ENCODE data around the gene IPO4. TPM values are rescaled to one million over a fixed set of nuclear protein-coding genes. Genes with fewer than 3 reads are reported as not detected.

IPO4 gene
- total and polyA plus RNA-seq, 2 of the 8 experiments (the other 6 are each of a cell fraction or from before 2014, with no cell fraction given), result 55.5 to 108 TPM

DNA sequence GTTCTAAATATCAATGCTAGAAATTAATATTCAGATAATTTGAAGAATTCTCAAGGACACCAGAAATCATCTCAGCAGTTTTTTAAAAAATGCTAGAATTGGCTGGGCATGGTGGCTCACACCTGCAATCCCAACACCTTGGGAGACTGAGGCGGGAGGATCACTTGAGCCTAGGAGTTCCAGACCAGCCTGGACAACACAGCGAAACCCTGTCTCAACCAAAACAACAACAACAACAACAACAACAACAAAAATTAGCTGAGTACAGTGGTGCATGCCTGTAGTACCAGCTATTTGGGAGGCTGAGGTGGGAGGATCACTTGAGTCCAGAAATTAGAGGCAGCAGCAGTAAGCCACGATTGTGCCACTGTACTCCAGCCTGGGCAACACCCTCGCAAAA lies 30.5 kb upstream of the IPO4 start:
- Histone ChIP-seq H2AK5ac (ENCODE audit: low read depth, low read length) (no peak overlapping the region), H3K36me3 (ENCODE audit: control insufficient read depth in 2 of 4, insufficient read depth in 4 of 4, low read length in 3 of 4) (peaks cover 0 to 6% (median 4%) of the 10 kb centered on the region in 4 experiments; a peak in 4 of 8 replicates), H4K20me1 (replicated peaks in 1 of 2; ENCODE audit: control insufficient read depth in 1 of 2, insufficient read depth in 2 of 2, low read length in 2 of 2) (peaks cover 0 to 1% of the 10 kb centered on the region in 2 experiments), H3K9me3 (ENCODE audit: insufficient read depth in 2 of 2, low read depth in 1 of 2, low read length in 1 of 2) (no peaks in the 10 kb centered on the region), H3K56ac (replicated peaks; ENCODE audit: insufficient read length, low read depth, low read length) (no peak overlapping the region), H3K27me3 (replicated peaks in 1 of 4; ENCODE audit: control insufficient read depth in 3 of 4, extremely low read depth in 1 of 4, insufficient read depth in 3 of 4, low read length in 3 of 4) (no peaks in the 10 kb centered on the region), H2AFZ (ENCODE audit: low read length) (no peak overlapping the region), H3K23me2 (ENCODE audit: low read depth, low read length) (peaks cover 3% of the 10 kb centered on the region), H3K4me3 (ENCODE audit: extremely low read depth in 1 of 4, insufficient read depth in 2 of 4, low read depth in 3 of 4, low read length in 4 of 4) (no peak overlapping the region), H3K27ac (ENCODE audit: low read depth, low read length) (no peak overlapping the region), H3K9ac (replicated peaks in 1 of 4; ENCODE audit: extremely low read depth in 1 of 4, low read depth in 3 of 4, low read length in 3 of 4) (no peak overlapping the region), H4K91ac (replicated peaks; ENCODE audit: insufficient read length, low read length) (no peak overlapping the region), H3K23ac (ENCODE audit: insufficient read length) (no peak overlapping the region), H3K4ac (replicated peaks; ENCODE audit: insufficient read length, low read depth, low read length) (no peak overlapping the region), H2BK20ac (ENCODE audit: low read length) (no peak overlapping the region), H4K8ac (ENCODE audit: extremely low read depth, insufficient read depth, low read length) (no peak overlapping the region), H3K14ac (ENCODE audit: insufficient read length) (no peak overlapping the region), H2BK15ac (ENCODE audit: low read length) (no peak overlapping the region), H3K79me2 (ENCODE audit: control insufficient read depth in 1 of 2, insufficient read depth in 2 of 2, low read length in 2 of 2) (peaks cover 0 to 26% of the 10 kb centered on the region in 2 experiments; a peak in 2 of 4 replicates), H4K5ac (ENCODE audit: insufficient read length, low read depth, low read length) (no peak overlapping the region), H3K79me1 (ENCODE audit: low read depth, low read length) (no peaks in the 10 kb centered on the region), H2BK120ac (replicated peaks; ENCODE audit: low read depth, low read length) (no peak overlapping the region), H3K18ac (ENCODE audit: extremely low read depth, low read length) (no peak overlapping the region), H3K4me1 (replicated peaks in 1 of 4; ENCODE audit: control insufficient read depth in 3 of 4, insufficient read depth in 4 of 4, low read length in 3 of 4) (peaks cover 0 to under 1% (median 0%) of the 10 kb centered on the region in 4 experiments; a peak in 1 of 7 replicates), H2BK5ac (ENCODE audit: low read depth, low read length) (no peak overlapping the region), H3K4me2 (ENCODE audit: insufficient read depth in 1 of 2, low read depth in 2 of 2, low read length in 2 of 2) (no peak overlapping the region), H2BK12ac (ENCODE audit: low read depth, low read length) (no peak overlapping the region)
- WGBS, 2 experiments (ENCODE audit: extremely low coverage in 1 of 2, insufficient coverage in 1 of 2, insufficient read length in 1 of 2, insufficient replicate concordance in 2 of 2, low coverage in 1 of 2, low lambda C conversion rate in 2 of 2, missing lambda C conversion rate in 1 of 2), result 87% methylated on average over 3 of the region's 4 CpGs; no CpG with 5 or more reads in 1 of the 2 experiments
- TF ChIP-seq RNF2 (IDR thresholded peaks at IDR 0.05; ENCODE audit: borderline replicate concordance, low read depth, low read length, missing control alignments, poor library complexity, severe bottlenecking) (no peak), SP2 (IDR thresholded peaks at IDR 0.05; ENCODE audit: low read length) (no peak), CHD1 (IDR thresholded peaks at IDR 0.05; ENCODE audit: low read depth, low read length) (no peak), JUND (IDR thresholded peaks at IDR 0.05; ENCODE audit: low read length) (no peak), ASH2L (IDR thresholded peaks at IDR 0.05; ENCODE audit: low read length) (no peak), EGR1 (IDR thresholded peaks at IDR 0.05; ENCODE audit: borderline replicate concordance, low read depth, low read length) (no peak), TEAD4 (IDR thresholded peaks at IDR 0.05; ENCODE audit: low read depth, low read length) (no peak), TCF12 (IDR thresholded peaks at IDR 0.05; ENCODE audit: low read depth, low read length) (no peak), CEBPB (IDR thresholded peaks at IDR 0.05; ENCODE audit: low read depth, low read length) (no peak), RAD21 (IDR thresholded peaks at IDR 0.05 in 1 of 2, conservative IDR thresholded peaks at IDR 0.05 in 1 of 2; ENCODE audit: low read depth in 2 of 2, low read length in 2 of 2) (no peak)
- TF ChIP-seq, protein P1, sequence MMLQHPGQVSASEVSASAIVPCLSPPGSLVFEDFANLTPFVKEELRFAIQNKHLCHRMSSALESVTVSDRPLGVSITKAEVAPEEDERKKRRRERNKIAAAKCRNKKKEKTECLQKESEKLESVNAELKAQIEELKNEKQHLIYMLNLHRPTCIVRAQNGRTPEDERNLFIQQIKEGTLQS (IDR thresholded peaks at IDR 0.05; ENCODE audit: insufficient read depth, low read depth, low read length), result no peak
- TF ChIP-seq, protein P2, sequence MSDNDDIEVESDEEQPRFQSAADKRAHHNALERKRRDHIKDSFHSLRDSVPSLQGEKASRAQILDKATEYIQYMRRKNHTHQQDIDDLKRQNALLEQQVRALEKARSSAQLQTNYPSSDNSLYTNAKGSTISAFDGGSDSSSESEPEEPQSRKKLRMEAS (IDR thresholded peaks at IDR 0.05), result no peak
- POLR2A ChIA-PET (ENCODE audit: partially characterized antibody), result interaction anchor here (1.0 to 1.2 kb wide), 3 partner anchors 9 to 18 kb away, joined by 3 to 4 read pairs (median 3); no protein-coding TSS in a partner anchor
- DNase-seq (ENCODE audit: low read depth in 1 of 2, low spot score in 2 of 2) (no peak), FAIRE-seq (no peak)
- CTCF ChIA-PET (ENCODE audit: partially characterized antibody), result interaction anchor here (0.7 to 5.0 kb wide), 4 partner anchors 12 to 78 kb away, joined by 3 to 16 read pairs (median 4); partner anchors contain the start of gene IRF9

Data from H1 (cell line).